T47D (cell line): ENCODE results near the gene NELL1.

Experiments
- DNase-seq, 2 experiments: peaks; one replicate each; pipeline versions ENCODE4 v3.0.0 to v3.0.0-alpha.2; 2011 to 2012; ENCODE audit warnings: low read depth in 1 of 2, low spot score in 1 of 2
- JUND ChIP-seq: IDR thresholded peaks from 2 replicates; pipeline ENCODE4 v1.6.1; 2012; ENCODE audit warnings: low read depth
- in situ Hi-C: cut with HindIII; loops from 2 replicates; pipeline ENCODE4 v1.10.0; 2016; ENCODE audit warnings: low sequenced_read_pairs, low pct_unique_long_range_greater_than_20kb

NELL1 gene

DNA sequence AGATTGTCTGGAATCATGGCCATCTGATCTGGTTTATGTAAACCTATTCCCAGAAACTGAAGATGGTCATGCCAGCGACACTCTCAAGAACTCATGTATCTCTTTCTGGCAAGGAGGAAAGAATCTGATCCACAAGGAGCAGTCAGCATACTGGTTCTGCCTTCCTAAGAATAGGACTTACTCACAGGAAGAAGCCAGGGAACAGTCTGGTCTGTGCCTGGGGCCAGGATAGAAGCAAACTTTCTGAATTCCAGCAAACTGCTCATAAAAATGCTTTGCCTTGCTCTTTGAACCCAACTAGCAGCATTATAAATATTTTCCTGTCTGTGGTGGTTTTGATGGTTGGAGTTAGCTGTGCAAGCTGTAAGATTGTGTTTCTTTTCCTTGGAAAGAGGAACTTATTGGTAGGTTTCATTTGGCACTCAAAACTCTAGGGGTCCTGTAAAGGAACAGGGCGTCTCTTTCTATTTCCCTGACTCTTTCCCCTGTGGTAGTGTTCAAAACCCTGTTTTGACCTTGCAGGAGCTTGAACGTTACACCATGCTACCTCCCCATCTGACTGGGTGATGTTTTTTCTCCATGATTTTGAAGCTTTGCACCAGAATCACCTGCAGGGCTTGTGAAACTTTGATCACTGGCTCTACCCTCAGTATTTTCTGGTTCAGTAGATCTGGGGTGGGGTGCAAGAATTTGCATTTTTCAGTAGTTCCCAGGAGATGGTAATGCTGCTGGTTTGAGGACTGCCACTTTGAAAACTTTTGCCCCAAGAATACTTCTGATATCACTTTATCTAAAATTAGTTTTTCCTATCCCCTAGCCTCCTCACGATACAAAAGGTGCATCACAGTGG, 895.7 kb downstream of the NELL1 start:
- TF ChIP-seq JUND = no peak
- DNase-seq = peak in 1 of 2 experiments; percentile 50
- in situ Hi-C loops = no loop called here

- no peak for DNase-seq
- TF ChIP-seq JUND = no peak
- in situ Hi-C loops = no loop called here
These were observed 897.2 kb downstream of the NELL1 start for GRCh38 chr11:21566521-21567117.

GRCh38 chr11:21567645-21568290, 898.4 kb downstream of the NELL1 start:
- in situ Hi-C loops = no loop called here
- TF ChIP-seq JUND = no peak
- DNase-seq = peak in 1 of 2 experiments; percentile 33

- in situ Hi-C loops = no loop called here
- TF ChIP-seq JUND = no peak
- DNase-seq = no peak
These were observed 902.8 kb downstream of the NELL1 start for GRCh38 chr11:21572210-21572609.

GRCh38 chr11:21582791-21583190, 913.4 kb downstream of the NELL1 start:
- DNase-seq = no peak
- no peak for TF ChIP-seq JUND
- in situ Hi-C loops = no loop called here

DNA sequence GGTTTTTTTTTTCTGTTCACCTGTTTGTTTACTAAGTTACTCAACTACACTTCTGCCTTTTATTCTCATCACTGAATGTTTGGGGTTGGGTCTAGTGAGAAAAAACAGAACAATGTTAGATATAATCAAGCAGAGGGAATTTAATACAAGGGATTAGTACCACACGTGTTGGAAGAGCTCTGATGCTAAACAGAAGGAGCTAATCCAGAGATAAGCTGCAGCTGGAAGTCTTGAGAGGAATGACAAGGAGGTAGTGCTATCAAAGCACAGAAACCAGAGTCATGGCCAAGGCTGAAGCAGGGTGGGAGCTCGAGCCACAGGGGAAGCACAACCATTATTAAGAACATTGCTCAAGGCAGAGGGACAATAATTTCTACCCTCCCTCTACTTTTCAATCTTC, 919.4 kb downstream of the NELL1 start:
- TF ChIP-seq JUND = no peak
- no peak for DNase-seq
- in situ Hi-C loops = no loop called here

DNA sequence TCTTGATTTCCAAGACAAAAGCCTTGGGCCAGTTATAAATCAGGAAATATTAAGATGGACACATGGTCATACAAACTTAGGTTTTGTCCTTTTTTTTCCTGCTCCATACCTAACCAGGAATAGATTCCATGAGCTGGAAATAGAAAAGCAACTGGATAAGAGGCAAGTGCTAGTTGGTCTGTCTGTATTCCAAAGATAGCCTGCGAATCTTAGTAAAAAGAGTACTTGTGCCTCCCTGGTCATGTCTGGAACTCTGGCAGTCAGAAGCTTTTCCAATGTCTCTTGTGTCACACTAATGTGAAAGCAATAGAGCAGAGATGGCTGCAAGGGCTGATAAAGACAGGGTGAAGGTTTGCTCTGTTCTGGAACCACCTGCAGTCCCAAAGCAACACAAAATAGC, 933.3 kb downstream of the NELL1 start:
- in situ Hi-C loops = no loop called here
- no peak for DNase-seq
- TF ChIP-seq JUND = no peak

GRCh38 chr11:21603886-21604285, 934.5 kb downstream of the NELL1 start:
- TF ChIP-seq JUND = no peak
- DNase-seq = no peak
- in situ Hi-C loops = no loop called here

DNA sequence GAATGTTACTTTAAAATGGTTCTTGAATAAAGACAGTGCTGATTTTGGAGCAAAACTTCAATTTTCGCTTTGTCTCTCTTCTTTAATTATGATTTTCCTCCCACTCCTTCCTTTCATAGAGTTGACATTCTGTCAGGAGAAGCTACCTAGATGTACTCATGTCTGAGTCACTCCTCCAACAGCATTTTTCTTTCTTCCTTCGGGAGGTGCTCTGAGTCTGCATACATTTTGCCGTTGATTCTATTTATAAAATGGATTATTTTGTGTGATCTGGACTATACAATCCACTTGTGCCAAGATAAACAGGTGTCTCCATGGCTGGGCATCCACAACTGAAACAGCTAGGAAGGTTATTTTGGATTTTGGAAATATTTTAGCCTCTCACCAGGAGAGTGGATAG, 935.2 kb downstream of the NELL1 start:
- no peak for DNase-seq
- no peak for TF ChIP-seq JUND
- in situ Hi-C loops = no loop called here

DNA sequence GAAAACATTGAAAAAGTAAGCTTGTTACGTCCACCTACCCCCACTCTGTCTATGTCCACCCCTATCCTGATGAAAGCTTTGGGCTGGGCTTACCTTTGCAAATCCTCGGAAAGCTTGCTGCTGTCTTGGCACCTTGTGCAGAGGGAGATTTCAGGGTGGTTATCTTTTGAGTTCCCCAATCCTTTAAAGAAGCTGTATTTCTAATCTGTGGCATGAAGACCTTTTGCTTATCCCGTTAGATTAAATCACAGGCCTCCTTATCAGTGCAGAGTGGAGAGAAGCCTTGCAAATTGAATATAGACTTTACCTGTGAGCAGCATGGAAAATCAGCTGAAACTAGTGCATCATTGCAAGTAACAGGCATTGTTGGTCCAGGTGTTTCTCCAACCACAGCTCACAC, 942.9 kb downstream of the NELL1 start:
- in situ Hi-C loops = no loop called here
- TF ChIP-seq JUND = no peak
- DNase-seq = no peak

GRCh38 chr11:21614961-21615360, 945.6 kb downstream of the NELL1 start:
- no peak for TF ChIP-seq JUND
- in situ Hi-C loops = no loop called here
- no peak for DNase-seq

GRCh38 chr11:21615955-21616371, 946.6 kb downstream of the NELL1 start:
- no peak for TF ChIP-seq JUND
- in situ Hi-C loops = no loop called here
- DNase-seq = no peak

DNA sequence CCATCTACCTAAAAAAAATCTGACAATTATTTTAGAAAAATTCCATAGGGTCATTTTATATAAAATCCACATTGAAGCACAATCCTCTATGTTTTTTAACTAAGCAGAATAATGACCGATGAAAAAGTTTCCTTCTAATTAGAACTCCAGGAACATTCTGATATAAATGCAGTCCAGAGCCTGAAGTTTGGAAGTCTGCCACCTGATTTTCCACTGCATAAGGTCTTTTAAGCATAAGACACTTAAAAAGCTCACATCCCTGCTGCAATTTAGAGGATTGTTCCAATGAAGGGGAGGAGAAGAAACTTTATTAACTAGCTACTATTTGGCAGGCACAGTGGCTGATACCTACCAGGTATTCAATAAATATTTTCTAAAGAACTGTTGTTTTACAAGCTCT, 953.2 kb downstream of the NELL1 start:
- no peak for TF ChIP-seq JUND
- DNase-seq = no peak
- in situ Hi-C loops = no loop called here
